GM18870 (cell line): ENCODE measurements around the gene ADARB2.

Source experiments
- ATAC-seq: cut with Tn5 transposase; IDR thresholded peaks from one replicate; pipeline ENCODE4 v1.9.1; 2021; ENCODE audit warnings: moderate library complexity; ENCODE audit not compliant: unreplicated experiment

ADARB2 gene

DNA sequence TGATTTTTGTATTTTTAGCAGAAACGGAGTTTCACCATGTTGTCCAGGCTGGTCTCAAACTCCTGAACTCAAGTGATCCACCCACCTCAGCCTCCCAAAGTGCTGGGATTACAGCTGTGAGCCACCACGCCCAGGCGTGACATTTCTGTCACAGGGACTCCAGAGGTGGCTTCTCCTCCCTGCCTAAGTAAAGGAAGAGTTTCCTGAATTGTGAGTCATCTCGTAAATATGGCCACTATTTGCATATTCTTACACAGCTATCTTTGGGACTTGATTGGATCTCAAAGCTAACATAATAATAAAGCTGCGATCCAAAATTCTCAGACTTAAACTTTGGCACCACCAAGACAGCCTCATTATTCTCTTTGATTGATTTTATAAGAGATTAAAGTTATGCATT, 50.1 kb downstream of the ADARB2 start:
- no peak for ATAC-seq

DNA sequence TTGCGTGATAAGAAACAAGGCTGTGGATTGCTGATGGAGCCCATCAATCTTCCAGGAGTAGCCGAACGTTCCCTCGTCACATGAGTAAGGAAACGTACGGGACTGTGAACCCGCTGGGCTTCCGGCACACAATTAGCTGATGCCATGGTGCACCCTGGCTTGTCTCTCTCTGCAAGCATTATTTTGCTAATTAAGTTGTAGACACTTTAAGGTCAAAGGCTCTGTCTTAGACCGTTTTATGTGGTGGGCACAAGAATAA, 50.9 kb downstream of the ADARB2 start:
- ATAC-seq = no peak

- no peak for ATAC-seq
Measured at GRCh38 chr10:1685699-1686490, 51.4 kb downstream of the ADARB2 start.

GRCh38 chr10:1684991-1685390, 52.3 kb downstream of the ADARB2 start:
- no peak for ATAC-seq

DNA sequence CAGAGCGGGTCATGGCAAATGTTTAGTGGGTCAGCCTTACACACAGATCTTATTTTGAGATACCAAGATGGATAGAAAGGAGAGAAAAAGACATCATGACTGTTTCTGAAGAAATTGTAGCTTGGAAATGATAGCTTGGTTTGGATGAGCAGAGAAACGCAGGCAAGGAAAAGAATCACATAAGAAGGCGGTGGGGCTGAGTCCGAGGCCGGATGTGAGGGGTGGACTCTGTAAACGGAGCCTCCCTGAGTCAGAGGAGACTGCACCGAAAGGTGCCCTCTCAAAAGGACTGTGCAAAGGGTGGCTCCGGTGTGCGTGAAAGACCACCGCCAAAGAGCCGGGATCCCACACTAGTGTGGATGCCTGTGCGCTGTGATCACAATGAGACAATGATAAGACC, 53.7 kb downstream of the ADARB2 start:
- no peak for ATAC-seq

- no peak for ATAC-seq
Measured at GRCh38 chr10:1679821-1680650, 57.3 kb downstream of the ADARB2 start.

DNA sequence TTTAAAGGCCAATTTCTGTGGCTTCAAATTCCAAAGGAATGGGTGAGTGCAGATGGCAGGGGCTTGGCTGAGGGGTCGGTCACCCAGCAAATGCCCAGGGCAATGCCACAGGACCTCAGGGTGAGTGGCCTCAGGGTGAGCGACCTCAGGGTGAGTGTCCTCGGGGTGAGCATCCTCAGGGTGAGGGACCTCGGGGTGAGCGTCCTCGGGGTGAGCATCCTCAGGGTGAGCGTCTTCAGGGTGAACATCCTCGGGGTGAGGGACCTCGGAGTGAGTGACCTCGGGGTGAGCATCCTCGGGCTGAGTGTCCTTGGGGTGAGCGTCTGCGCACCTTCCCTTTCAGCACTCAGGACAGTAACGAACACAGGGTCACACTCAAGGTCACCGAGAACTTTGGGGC, 59.2 kb downstream of the ADARB2 start:
- no peak for ATAC-seq

GRCh38 chr10:1677307-1677939, 59.9 kb downstream of the ADARB2 start:
- ATAC-seq = no peak

- no peak for ATAC-seq
Measured at GRCh38 chr10:1674501-1674900, 62.8 kb downstream of the ADARB2 start.

GRCh38 chr10:1673568-1674345, 63.6 kb downstream of the ADARB2 start:
- ATAC-seq = no peak

DNA sequence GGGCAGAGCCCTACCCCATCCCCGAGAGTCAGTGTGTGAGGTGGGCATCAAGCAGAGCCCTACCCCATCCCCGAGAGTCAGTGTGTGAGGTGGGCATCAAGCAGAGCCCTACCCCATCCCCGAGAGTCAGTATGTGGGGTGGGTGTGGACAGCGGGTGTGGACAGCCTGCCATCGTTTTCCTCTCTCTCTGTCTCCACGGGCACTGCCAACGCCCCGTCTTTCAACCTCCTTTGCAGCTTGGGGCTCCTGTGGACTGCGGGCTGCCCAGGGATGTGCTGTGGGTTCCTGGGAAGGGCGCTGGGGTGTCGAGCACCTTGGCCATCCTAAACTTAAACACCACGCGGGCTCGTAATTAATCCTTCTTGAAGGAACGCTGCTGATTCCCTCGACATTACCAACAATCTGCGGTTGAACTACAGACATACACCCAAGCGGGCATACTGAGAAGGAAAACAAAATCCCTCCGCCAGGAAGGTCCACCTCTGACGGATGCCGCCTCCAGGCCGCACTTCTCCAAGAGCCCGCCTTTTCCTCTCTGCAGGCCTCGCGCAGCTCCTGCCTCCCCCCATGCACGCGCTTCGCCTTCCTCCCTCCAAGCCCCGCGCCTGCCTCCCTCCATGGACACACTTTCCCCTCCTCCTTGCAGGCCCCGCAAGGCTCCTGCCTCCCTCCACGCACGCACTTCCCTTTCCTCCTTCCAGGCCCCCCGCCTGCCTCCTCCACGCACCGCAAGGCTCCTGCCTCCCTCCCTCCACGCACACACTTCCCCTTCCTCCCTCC, 65.1 kb downstream of the ADARB2 start:
- ATAC-seq = no peak

GRCh38 chr10:1671366-1672000, 65.8 kb downstream of the ADARB2 start:
- no peak for ATAC-seq

GRCh38 chr10:1670541-1671365, 66.6 kb downstream of the ADARB2 start:
- ATAC-seq = no peak

GRCh38 chr10:1669433-1669832, 67.9 kb downstream of the ADARB2 start:
- ATAC-seq = no peak

DNA sequence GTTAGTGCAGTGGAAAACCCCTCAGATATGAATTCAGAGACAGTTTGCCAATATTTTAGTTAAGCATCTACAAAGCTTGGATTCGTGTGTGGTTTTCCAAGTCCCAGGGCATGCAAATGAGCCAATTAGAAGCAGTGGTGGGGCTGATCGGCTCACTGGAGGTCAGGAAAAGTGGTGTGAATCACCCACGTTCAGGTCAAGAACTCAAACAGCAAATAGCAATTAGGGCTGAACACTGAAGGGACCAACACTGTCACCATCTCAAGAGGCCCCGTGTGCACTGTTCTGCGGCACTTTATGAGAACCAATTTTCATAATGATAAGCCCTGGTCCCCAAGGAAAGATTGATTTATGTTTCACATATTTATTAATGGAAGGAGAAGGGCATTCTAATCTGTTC, 68.9 kb downstream of the ADARB2 start:
- no peak for ATAC-seq

- ATAC-seq = no peak
Measured at GRCh38 chr10:1667392-1667791, 69.9 kb downstream of the ADARB2 start.

GRCh38 chr10:1666147-1666546, 71.2 kb downstream of the ADARB2 start:
- ATAC-seq = no peak

DNA sequence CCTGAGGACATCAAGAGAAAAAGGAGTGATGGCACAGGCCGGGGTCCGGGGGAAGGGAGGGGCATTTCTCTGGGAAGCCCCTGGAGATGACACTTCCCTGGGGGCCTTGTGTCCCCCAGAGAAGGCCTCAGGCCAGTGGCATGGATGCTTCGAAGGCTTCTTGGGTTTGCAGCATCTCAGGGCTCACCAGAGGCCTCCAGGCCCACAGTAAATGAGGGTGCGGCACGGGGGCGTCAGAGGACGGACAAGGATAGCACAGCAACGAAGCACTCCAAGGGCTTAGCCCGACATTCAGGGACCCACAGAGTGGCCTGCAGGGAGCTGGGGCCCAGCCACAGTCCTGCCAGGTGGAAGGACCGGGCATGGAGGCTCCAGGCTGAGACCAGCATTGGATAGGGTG, 71.6 kb downstream of the ADARB2 start:
- ATAC-seq = no peak

- no peak for ATAC-seq
Measured at GRCh38 chr10:1665021-1665661, 72.2 kb downstream of the ADARB2 start.
